ENCODE data around the gene DCHS2. TPM values are rescaled to one million over a fixed set of nuclear protein-coding genes. Genes with fewer than 3 reads are reported as not detected.

Gene DCHS2
- total RNA-seq, 6 experiments from 2014 or later: not detected

- Mint-ChIP-seq H3K4me1 (ENCODE audit: low read depth) (no peaks in the 10 kb centered on the region), H3K27me3 (ENCODE audit: insufficient read depth) (no peaks in the 10 kb centered on the region; the same call in 1 of the 2 replicates), H3K36me3 (ENCODE audit: low read depth) (no peaks in the 10 kb centered on the region), H3K27ac (no peak overlapping the region), H3K4me3 (no peak overlapping the region), H3K9me3 (peaks cover 4% of the 10 kb centered on the region; the same call in 1 of the 2 replicates)
- no peak for DNase-seq
- TF ChIP-seq CTCF (IDR thresholded peaks at IDR 0.05): no peak
Measured at GRCh38 chr4:154329939-154330338, 161.7 kb downstream of the DCHS2 start.

- DNase-seq: no peak
- no peak overlapping the region for H3K4me3 Mint-ChIP-seq
- H3K27me3 Mint-ChIP-seq (ENCODE audit: insufficient read depth): no peaks in the 10 kb centered on the region; the same call in 1 of the 2 replicates
- no peak overlapping the region for H3K27ac Mint-ChIP-seq
- no peaks in the 10 kb centered on the region for H3K4me1 Mint-ChIP-seq (ENCODE audit: low read depth)
- TF ChIP-seq CTCF (IDR thresholded peaks at IDR 0.05): peak; percentile 42; the same call in 1 of the 2 replicates
- H3K9me3 Mint-ChIP-seq: peaks cover 4% of the 10 kb centered on the region; the same call in 1 of the 2 replicates
- no peaks in the 10 kb centered on the region for H3K36me3 Mint-ChIP-seq (ENCODE audit: low read depth)
Measured at GRCh38 chr4:154329268-154329868, 162.2 kb downstream of the DCHS2 start.

GRCh38 chr4:154328030-154328429 lies 163.6 kb downstream of the DCHS2 start:
- Mint-ChIP-seq H3K9me3 (peaks cover 4% of the 10 kb centered on the region; the same call in 1 of the 2 replicates), H3K4me3 (no peak overlapping the region), H3K36me3 (ENCODE audit: low read depth) (no peaks in the 10 kb centered on the region), H3K27me3 (ENCODE audit: insufficient read depth) (no peaks in the 10 kb centered on the region; the same call in 1 of the 2 replicates), H3K4me1 (ENCODE audit: low read depth) (no peaks in the 10 kb centered on the region), H3K27ac (no peak overlapping the region)
- DNase-seq: no peak
- TF ChIP-seq CTCF (IDR thresholded peaks at IDR 0.05): no peak

GRCh38 chr4:154320521-154320920 lies 171.1 kb downstream of the DCHS2 start:
- DNase-seq: no peak
- Mint-ChIP-seq H3K27me3 (ENCODE audit: insufficient read depth) (no peaks in the 10 kb centered on the region), H3K27ac (no peak overlapping the region), H3K4me3 (no peak overlapping the region), H3K36me3 (ENCODE audit: low read depth) (no peaks in the 10 kb centered on the region), H3K9me3 (peaks cover 15% of the 10 kb centered on the region), H3K4me1 (ENCODE audit: low read depth) (no peaks in the 10 kb centered on the region)
- no peak for TF ChIP-seq CTCF (IDR thresholded peaks at IDR 0.05)

GRCh38 chr4:154319736-154320135 lies 171.9 kb downstream of the DCHS2 start:
- DNase-seq: no peak
- H3K9me3 Mint-ChIP-seq: peaks cover 11% of the 10 kb centered on the region
- no peak for TF ChIP-seq CTCF (IDR thresholded peaks at IDR 0.05)
- no peak overlapping the region for H3K27ac Mint-ChIP-seq
- H3K4me3 Mint-ChIP-seq: no peak overlapping the region
- no peaks in the 10 kb centered on the region for H3K27me3 Mint-ChIP-seq (ENCODE audit: insufficient read depth)
- no peaks in the 10 kb centered on the region for H3K4me1 Mint-ChIP-seq (ENCODE audit: low read depth)
- no peaks in the 10 kb centered on the region for H3K36me3 Mint-ChIP-seq (ENCODE audit: low read depth)
